Measurements from ENCODE around the gene ZNF831. TPM values are rescaled to one million over a fixed set of nuclear protein-coding genes. Genes with fewer than 3 reads are reported as not detected.

Gene ZNF831
- total RNA-seq, 1 donor: not detected

DNA sequence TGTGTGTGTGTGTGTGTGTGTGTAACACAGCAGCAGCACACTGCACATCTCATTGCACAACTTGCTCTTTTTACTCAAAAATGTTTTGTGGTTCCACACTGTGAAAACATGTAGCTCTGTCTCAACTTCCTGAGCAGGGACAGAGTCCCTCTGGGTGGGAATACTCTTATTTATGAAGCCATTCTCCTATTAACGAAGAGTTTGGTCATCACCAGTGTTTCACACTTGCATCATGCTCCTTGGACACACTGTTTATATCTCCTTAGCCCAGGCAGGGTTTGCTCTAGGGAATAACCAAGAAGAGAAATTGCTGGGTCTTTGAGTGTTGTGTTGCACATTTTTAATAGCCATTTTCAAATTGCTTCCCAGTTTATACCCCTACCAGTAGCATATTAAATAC is 53.6 kb downstream of the ZNF831 start:
- TF ChIP-seq, protein P1, sequence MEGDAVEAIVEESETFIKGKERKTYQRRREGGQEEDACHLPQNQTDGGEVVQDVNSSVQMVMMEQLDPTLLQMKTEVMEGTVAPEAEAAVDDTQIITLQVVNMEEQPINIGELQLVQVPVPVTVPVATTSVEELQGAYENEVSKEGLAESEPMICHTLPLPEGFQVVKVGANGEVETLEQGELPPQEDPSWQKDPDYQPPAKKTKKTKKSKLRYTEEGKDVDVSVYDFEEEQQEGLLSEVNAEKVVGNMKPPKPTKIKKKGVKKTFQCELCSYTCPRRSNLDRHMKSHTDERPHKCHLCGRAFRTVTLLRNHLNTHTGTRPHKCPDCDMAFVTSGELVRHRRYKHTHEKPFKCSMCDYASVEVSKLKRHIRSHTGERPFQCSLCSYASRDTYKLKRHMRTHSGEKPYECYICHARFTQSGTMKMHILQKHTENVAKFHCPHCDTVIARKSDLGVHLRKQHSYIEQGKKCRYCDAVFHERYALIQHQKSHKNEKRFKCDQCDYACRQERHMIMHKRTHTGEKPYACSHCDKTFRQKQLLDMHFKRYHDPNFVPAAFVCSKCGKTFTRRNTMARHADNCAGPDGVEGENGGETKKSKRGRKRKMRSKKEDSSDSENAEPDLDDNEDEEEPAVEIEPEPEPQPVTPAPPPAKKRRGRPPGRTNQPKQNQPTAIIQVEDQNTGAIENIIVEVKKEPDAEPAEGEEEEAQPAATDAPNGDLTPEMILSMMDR (IDR thresholded peaks at IDR 0.05; ENCODE audit: insufficient read depth, low read length): no peak
- H3K4me3 ChIP-seq (ENCODE audit: low read depth, low read length): no peak overlapping the region
- DNase-seq (ENCODE audit: low read depth): no peak

DNA sequence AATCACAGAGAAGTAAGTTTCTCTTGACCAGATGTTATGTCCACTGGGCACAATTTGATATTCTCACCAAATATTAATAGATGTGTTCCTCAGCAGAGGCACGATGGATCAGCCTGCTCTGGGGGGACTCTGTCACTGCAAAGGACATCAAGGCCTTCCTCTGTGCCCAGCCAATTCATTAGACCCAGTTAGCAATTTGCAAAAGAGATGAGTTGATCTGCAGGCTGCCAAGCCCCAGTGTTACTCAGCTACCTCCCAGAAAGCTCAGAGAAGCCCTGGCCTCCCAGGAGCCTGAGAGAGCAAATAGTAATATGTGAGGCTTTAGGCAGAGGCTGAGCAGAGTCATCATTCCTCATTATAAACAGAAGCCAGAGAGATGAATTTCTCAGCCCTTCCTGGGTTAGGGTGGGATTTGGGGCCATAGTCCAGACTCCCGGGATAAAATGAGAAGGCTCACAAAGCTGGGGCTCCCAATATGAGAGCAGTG is 54.2 kb downstream of the ZNF831 start:
- no peak for DNase-seq (ENCODE audit: low read depth)
- TF ChIP-seq, protein P1 (IDR thresholded peaks at IDR 0.05; ENCODE audit: insufficient read depth, low read length): no peak

DNA sequence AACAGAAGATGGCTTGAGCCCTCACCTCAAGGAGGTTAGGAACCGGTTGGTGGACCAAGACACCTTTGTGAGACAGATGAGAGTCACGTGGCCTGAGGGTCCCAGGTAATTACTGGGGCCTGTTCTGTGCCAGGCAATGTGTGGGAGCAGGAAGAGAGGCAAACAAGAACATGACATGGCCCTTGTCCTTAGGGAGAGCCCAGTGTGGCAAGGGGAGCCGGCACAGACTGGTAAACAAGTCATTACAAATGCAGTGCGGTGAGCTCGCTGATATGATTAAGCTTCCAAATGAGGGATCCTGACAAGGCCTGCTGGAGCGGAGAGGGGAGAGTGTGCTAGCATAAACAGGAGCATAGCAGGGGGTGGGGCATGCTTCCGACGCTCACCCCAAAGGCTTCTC is 55.6 kb downstream of the ZNF831 start:
- no peak overlapping the region for H3K4me3 ChIP-seq (ENCODE audit: low read depth, low read length)
- TF ChIP-seq, protein P1 (IDR thresholded peaks at IDR 0.05; ENCODE audit: insufficient read depth, low read length): no peak
- no peak for DNase-seq (ENCODE audit: low read depth)

More for the DNA sequence above, 54.2 kb downstream of the ZNF831 start:
- H3K4me3 ChIP-seq (ENCODE audit: low read depth, low read length): no peak overlapping the region

DNA sequence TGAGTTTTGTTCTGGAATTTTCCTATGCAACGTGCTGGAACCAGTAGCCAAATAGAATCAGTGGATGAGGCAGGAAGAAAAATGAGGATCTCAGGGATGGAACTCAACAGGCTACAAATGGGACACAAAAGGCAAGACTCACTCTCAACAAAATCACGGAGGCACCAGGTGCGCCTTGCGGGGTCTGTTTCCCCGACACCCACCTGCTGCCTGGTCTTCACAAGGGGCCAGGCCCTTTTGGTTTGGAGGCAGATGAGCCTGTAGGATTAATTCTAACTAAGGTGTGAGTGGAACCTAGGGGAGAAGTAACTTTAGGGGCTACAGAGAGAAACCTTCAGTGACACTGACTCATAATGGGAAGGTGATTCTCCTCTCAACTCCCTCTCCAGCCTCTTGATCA is 56.5 kb downstream of the ZNF831 start:
- DNase-seq (ENCODE audit: low read depth): no peak
- no peak overlapping the region for H3K4me3 ChIP-seq (ENCODE audit: low read depth, low read length)
- TF ChIP-seq, protein P1 (IDR thresholded peaks at IDR 0.05; ENCODE audit: insufficient read depth, low read length): no peak

DNA sequence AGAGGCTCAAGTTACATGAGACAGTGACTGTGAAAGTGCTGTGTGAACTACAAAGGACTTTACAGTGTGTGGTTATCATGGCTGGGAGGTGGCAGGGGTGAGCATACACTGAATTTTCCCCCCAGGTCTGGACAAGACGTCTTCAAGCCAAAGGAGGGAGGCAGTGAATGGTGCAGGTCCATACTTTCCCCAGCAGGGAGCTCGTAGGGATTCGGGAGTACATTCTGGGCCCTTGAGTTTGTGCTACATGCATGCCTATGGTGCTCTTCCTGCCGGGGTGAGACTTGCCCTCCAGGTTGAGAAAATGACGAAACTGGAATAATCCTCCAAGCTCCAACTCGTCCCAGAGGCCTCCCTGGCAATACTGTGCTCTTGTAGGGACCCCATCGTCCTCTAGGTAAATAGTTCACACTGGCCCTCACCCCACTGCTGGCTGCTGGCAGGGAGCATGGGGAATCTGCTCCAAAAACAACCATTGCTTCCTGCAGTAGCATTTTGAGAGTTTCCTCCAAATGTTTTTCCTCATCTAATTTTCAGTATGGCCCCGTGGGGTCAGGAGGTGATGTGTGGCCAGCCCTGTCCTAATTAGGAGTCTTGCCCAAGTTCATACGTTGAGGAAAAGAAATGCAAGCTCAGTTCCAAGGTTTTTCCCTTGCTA is 57.6 kb downstream of the ZNF831 start:
- DNase-seq (ENCODE audit: low read depth): no peak
- TF ChIP-seq, protein P1 (IDR thresholded peaks at IDR 0.05; ENCODE audit: insufficient read depth, low read length): no peak
- no peak overlapping the region for H3K4me3 ChIP-seq (ENCODE audit: low read depth, low read length)

DNA sequence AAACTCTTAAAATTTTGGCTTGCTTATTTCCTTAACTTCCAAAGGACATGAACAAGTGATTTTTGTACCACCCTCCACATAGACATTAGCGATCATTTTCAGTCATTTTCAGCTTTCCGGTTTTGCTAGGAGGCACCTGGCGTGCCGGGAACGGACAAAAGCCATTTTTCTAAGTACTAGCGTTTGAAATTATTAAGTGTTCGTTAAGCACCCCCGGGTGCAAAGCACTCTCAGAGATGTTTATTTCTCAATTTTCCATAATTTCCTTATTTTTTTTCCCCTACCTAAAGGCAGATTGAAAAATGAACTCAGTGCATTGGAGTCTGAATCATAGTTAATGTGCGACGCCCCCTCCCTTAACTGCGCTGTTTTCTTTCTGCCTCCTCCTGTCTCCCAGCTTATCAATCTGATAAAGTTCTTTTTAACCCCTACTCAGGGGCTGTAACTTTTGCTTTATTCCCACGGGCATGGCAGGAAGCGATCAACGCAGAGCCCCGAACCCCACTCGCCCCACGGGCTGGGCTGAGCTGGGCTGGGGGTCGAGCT is 58.2 kb downstream of the ZNF831 start:
- TF ChIP-seq, protein P1 (IDR thresholded peaks at IDR 0.05; ENCODE audit: insufficient read depth, low read length): no peak
- no peak for DNase-seq (ENCODE audit: low read depth)
- peak overlapping the region; percentile 62 for H3K4me3 ChIP-seq (ENCODE audit: low read depth, low read length)
